Activated CD8-positive, alpha-beta T cell treated with anti-CD3 and anti-CD28 coated beads, Interleukin-2, amount 10 ng/mL, durations not matched to agents 7 days and 5 days (primary cell): ENCODE measurements around the gene CRISPLD2. TPM values are rescaled to one million over a fixed set of nuclear protein-coding genes. Genes with fewer than 3 reads are reported as not detected.

Source experiments
- ATAC-seq: fragments of 150-1000 bp; cut with Tn5 transposase; one replicate; pipeline ENCODE4 v1.10.0; 2021; ENCODE audit warnings: moderate library complexity
- CTCF ChIA-PET: fragments of 350-600 bp; sonication (Branson Sonifier 250); formaldehyde crosslinking; loops from one replicate; lab custom pipeline; 2021; ENCODE audit warnings: antibody characterized with exemption; lab: Charles Lee
- POLR2A ChIA-PET: fragments of 350-600 bp; sonication (Branson Sonifier 250); formaldehyde crosslinking; loops from one replicate; lab custom pipeline; 2021; ENCODE audit warnings: antibody characterized with exemption; lab: Charles Lee
- DNase-seq: peaks from one replicate; pipeline ENCODE4 v3.0.0-alpha.2; 2020
- H3K27ac Mint-ChIP-seq: one replicate; pipeline ENCODE4 v1.8.0; 2021; ENCODE audit warnings: mild to moderate bottlenecking, mixed read lengths
- H3K27me3 Mint-ChIP-seq: one replicate; pipeline ENCODE4 v1.8.0; 2021; ENCODE audit warnings: low read depth, mixed read lengths
- H3K36me3 Mint-ChIP-seq: one replicate; pipeline ENCODE4 v1.8.0; 2021; ENCODE audit warnings: low read depth, mixed read lengths
- H3K4me1 Mint-ChIP-seq: one replicate; pipeline ENCODE4 v1.8.0; 2021; ENCODE audit warnings: low read depth, mixed read lengths
- H3K4me3 Mint-ChIP-seq: one replicate; pipeline ENCODE4 v1.8.0; 2021; ENCODE audit warnings: mild to moderate bottlenecking, mixed read lengths
- H3K9me3 Mint-ChIP-seq: one replicate; pipeline ENCODE4 v1.8.0; 2022; ENCODE audit warnings: mixed read lengths; ENCODE audit not compliant: insufficient read depth
- total RNA-seq, 2 experiments: library from RNA; stranded (reverse); gene quantifications; one replicate each; pipeline ENCODE4 v1.2.3, GENCODE V29; 2021

CRISPLD2 gene
- total RNA-seq, 2 experiments from 2014 or later: not detected

GRCh38 chr16:84952335-84953189 is 132.8 kb downstream of the CRISPLD2 start:
- peaks cover 7% of the 10 kb centered on the region for H3K27me3 Mint-ChIP-seq
- H3K36me3 Mint-ChIP-seq: no peaks in the 10 kb centered on the region
- no peaks in the 10 kb centered on the region for H3K9me3 Mint-ChIP-seq
- CTCF ChIA-PET: interaction anchor here (0.7 to 6.7 kb wide), 29 partner anchors 10 to 330 kb away, joined by 3 to 136 read pairs (median 5); partner anchors contain the start of gene ZDHHC7
- H3K27ac Mint-ChIP-seq: no peak overlapping the region
- no peak overlapping the region for H3K4me3 Mint-ChIP-seq
- peaks cover 6% of the 10 kb centered on the region for H3K4me1 Mint-ChIP-seq
- peak; percentile 83 for ATAC-seq
- peak; percentile 81 for DNase-seq
- POLR2A ChIA-PET: no interaction called here

- Mint-ChIP-seq H3K27ac (no peak overlapping the region), H3K27me3 (peaks cover 7% of the 10 kb centered on the region), H3K4me3 (no peak overlapping the region), H3K9me3 (no peaks in the 10 kb centered on the region), H3K4me1 (peaks cover 6% of the 10 kb centered on the region), H3K36me3 (no peaks in the 10 kb centered on the region)
- DNase-seq (no peak), ATAC-seq (no peak)
- ChIA-PET CTCF (interaction anchor here (1.1 to 6.7 kb wide), 18 partner anchors 9 to 331 kb away, joined by 3 to 136 read pairs (median 8); no protein-coding TSS in a partner anchor), POLR2A (no interaction called here)
Observed at GRCh38 chr16:84953190-84953746, 133.5 kb downstream of the CRISPLD2 start.

GRCh38 chr16:84955427-84955826 is 135.6 kb downstream of the CRISPLD2 start:
- Mint-ChIP-seq H3K36me3 (no peaks in the 10 kb centered on the region), H3K4me1 (peaks cover 11% of the 10 kb centered on the region), H3K27me3 (no peaks in the 10 kb centered on the region), H3K9me3 (no peaks in the 10 kb centered on the region), H3K27ac (no peak overlapping the region), H3K4me3 (no peak overlapping the region)
- ATAC-seq (no peak), DNase-seq (no peak)
- ChIA-PET POLR2A (interaction anchor here (0.6 to 1.0 kb wide), 2 partner anchors 56 to 190 kb away, joined by 3 to 5 read pairs; partner anchors contain the start of gene ZDHHC7), CTCF (interaction anchor here (1.2 to 6.7 kb wide), 3 partner anchors 16 to 334 kb away, joined by 4 to 136 read pairs (median 32); no protein-coding TSS in a partner anchor)

- Mint-ChIP-seq H3K27ac (no peak overlapping the region), H3K36me3 (no peaks in the 10 kb centered on the region), H3K4me1 (peaks cover 11% of the 10 kb centered on the region), H3K9me3 (no peaks in the 10 kb centered on the region), H3K4me3 (no peak overlapping the region), H3K27me3 (no peaks in the 10 kb centered on the region)
- DNase-seq (no peak), ATAC-seq (no peak)
- POLR2A ChIA-PET: no interaction called here
- CTCF ChIA-PET: interaction anchor here (1.0 to 2.0 kb wide), 4 partner anchors 14 to 219 kb away, joined by 3 to 7 read pairs (median 4); no protein-coding TSS in a partner anchor
Observed at GRCh38 chr16:84957192-84957591, 137.4 kb downstream of the CRISPLD2 start.

- no peaks in the 10 kb centered on the region for H3K36me3 Mint-ChIP-seq
- ATAC-seq: no peak
Observed at GRCh38 chr16:84957792-84958191, 138.0 kb downstream of the CRISPLD2 start.

More at GRCh38 chr16:84957792-84958191, 138.0 kb downstream of the CRISPLD2 start:
- H3K27ac Mint-ChIP-seq: no peak overlapping the region
- no peak overlapping the region for H3K4me3 Mint-ChIP-seq
- H3K9me3 Mint-ChIP-seq: no peaks in the 10 kb centered on the region
- no peak for DNase-seq
- POLR2A ChIA-PET: no interaction called here
- H3K27me3 Mint-ChIP-seq: no peaks in the 10 kb centered on the region
- peaks cover 11% of the 10 kb centered on the region for H3K4me1 Mint-ChIP-seq
- CTCF ChIA-PET: interaction anchor here (1.0 to 2.0 kb wide), 4 partner anchors 14 to 219 kb away, joined by 3 to 7 read pairs (median 4); no protein-coding TSS in a partner anchor

Other genes with a start within 250 kb of the CRISPLD2 start
- gene COTL1, start 201.9 kb upstream of the CRISPLD2 start, total RNA-seq: 100 to 1,000 TPM; 837 to 887 TPM
- 10 to 100 TPM; 31.4 to 32.6 TPM for gene KLHL36, start 171.5 kb upstream of the CRISPLD2 start, total RNA-seq
- 10 to 100 TPM; 82.9 to 88.3 TPM for gene USP10, start 120.0 kb upstream of the CRISPLD2 start, total RNA-seq
- 10 to 100 TPM; 28.1 to 28.7 TPM for gene ZDHHC7, start 191.6 kb downstream of the CRISPLD2 start, total RNA-seq
- gene KIAA0513, start 207.8 kb downstream of the CRISPLD2 start, total RNA-seq: 1 to 10 TPM; 8.1 to 9.1 TPM